ENCODE measurements around the gene ICAM1. TPM values are rescaled to one million over a fixed set of nuclear protein-coding genes. Genes with fewer than 3 reads are reported as not detected.

The ICAM1 gene
- total and polyA plus RNA-seq, 2 of the 13 experiments (the other 11 are each of a cell fraction or from before 2014, with no cell fraction given) = 37.9 to 98.4 TPM

GRCh38 chr19:10295305-10295846 is 24.5 kb downstream of the ICAM1 start (continued):
- TF ChIP-seq PRMT3 (CRISPR knock-in tag; IDR thresholded peaks at IDR 0.05; ENCODE audit: borderline replicate concordance, low read depth) (no peak), SOX13 (IDR thresholded peaks at IDR 0.05) (no peak), SOX13 (CRISPR knock-in tag; conservative IDR thresholded peaks at IDR 0.05 in 1 of 2, IDR thresholded peaks at IDR 0.05 in 1 of 2) (no peak), TFAP4 (IDR thresholded peaks at IDR 0.05; ENCODE audit: borderline replicate concordance, low read depth) (peak; percentile 92), ZNF83 (CRISPR knock-in tag; IDR thresholded peaks at IDR 0.05; ENCODE audit: borderline replicate concordance) (no peak), HES4 (CRISPR knock-in tag; IDR thresholded peaks at IDR 0.05; ENCODE audit: borderline replicate concordance) (no peak), NCOA5 (CRISPR knock-in tag; IDR thresholded peaks at IDR 0.05) (no peak), MAZ (IDR thresholded peaks at IDR 0.05; ENCODE audit: borderline replicate concordance, low read depth, low read length) (no peak), MAZ (CRISPR knock-in tag; IDR thresholded peaks at IDR 0.05; ENCODE audit: low read depth) (no peak), ZNF788 (CRISPR knock-in tag; IDR thresholded peaks at IDR 0.05; ENCODE audit: borderline replicate concordance) (no peak), ZNF891 (CRISPR knock-in tag; IDR thresholded peaks at IDR 0.05) (no peak), MXI1 (IDR thresholded peaks at IDR 0.05; ENCODE audit: borderline replicate concordance, low read depth, low read length) (0 out of 3 replicates have a peak, but pooled peaks have one; percentile 30), ZNF800 (CRISPR knock-in tag; IDR thresholded peaks at IDR 0.05) (peak; percentile 74; the same call in 1 of the 2 replicates), SKIL (CRISPR knock-in tag; IDR thresholded peaks at IDR 0.05; ENCODE audit: borderline replicate concordance) (no peak), FIP1L1 (IDR thresholded peaks at IDR 0.05; ENCODE audit: borderline replicate concordance, insufficient read depth, low read depth, low read length) (no peak), MXD4 (CRISPR knock-in tag; IDR thresholded peaks at IDR 0.05) (0 out of 2 replicates have a peak, but pooled peaks have one; percentile 32)
- TF ChIP-seq, protein P1, sequence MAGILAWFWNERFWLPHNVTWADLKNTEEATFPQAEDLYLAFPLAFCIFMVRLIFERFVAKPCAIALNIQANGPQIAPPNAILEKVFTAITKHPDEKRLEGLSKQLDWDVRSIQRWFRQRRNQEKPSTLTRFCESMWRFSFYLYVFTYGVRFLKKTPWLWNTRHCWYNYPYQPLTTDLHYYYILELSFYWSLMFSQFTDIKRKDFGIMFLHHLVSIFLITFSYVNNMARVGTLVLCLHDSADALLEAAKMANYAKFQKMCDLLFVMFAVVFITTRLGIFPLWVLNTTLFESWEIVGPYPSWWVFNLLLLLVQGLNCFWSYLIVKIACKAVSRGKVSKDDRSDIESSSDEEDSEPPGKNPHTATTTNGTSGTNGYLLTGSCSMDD (CRISPR knock-in tag; IDR thresholded peaks at IDR 0.05) = no peak

All from HepG2 (cell line).